Left lung (tissue), 10 donors: ENCODE data around the gene PKNOX2. TPM values are rescaled to one million over a fixed set of nuclear protein-coding genes. Genes with fewer than 3 reads are reported as not detected.

Experiments used
- ATAC-seq: fragments of 200-7000 bp; cut with Tn5 transposase; one replicate; pipeline ENCODE4 v1.9.1; 2020; ENCODE audit warnings: moderate library complexity
- DNase-seq, 4 donors: peaks; one replicate each; pipeline ENCODE4 v3.0.0-alpha.2; 2013 to 2020
- H3K27ac ChIP-seq, 2 donors: fragments of 200-600 bp; sonication (generic) in 1 of 2; one replicate each; pipeline versions ENCODE4 v1.5.0 to v1.8.0; 2020 to 2021
- H3K27me3 ChIP-seq, 2 donors: fragments of 200-600 bp; sonication (generic) in 1 of 2; one replicate each; pipeline versions ENCODE4 v1.5.0 to v1.8.0; 2020 to 2021
- H3K36me3 ChIP-seq, 2 donors: fragments of 200-600 bp; sonication (generic) in 1 of 2; one replicate each; pipeline versions ENCODE4 v1.5.0 to v1.8.0; 2020 to 2021
- H3K4me1 ChIP-seq, 2 donors: fragments of 200-600 bp; one replicate each; pipeline ENCODE4 v1.8.0; 2021
- H3K4me3 ChIP-seq, 2 donors: fragments of 200-600 bp; sonication (generic) in 1 of 2; one replicate each; pipeline versions ENCODE4 v1.5.0 to v1.8.0; 2020 to 2021; ENCODE audit warnings: mild to moderate bottlenecking in 1 of 2
- H3K9me3 ChIP-seq, 2 donors: fragments of 200-600 bp; sonication (generic) in 1 of 2; one replicate each; pipeline versions ENCODE4 v1.5.0 to v1.8.0; 2020 to 2021
- CTCF ChIP-seq, 2 donors: fragments of 200-600 bp; sonication (generic) in 1 of 2; IDR thresholded peaks; one replicate each; pipeline versions ENCODE4 v1.5.0 to v1.8.0; 2021; ENCODE audit warnings: antibody characterized with exemption in 2 of 2
- intact Hi-C, 2 donors: fragments of 100-400 bp; cut with DNase I; formaldehyde crosslinking; loops; one replicate each; pipeline versions ENCODE4 v1.11.2 to v1.14.2; 2022
- polyA plus RNA-seq, 6 donors: library from polyadenylated mRNA; unstranded; fragments of 120-200 nt; gene quantifications; one replicate each; pipeline ENCODE4 v1.2.1, GENCODE V29; 2013; ENCODE audit not compliant: insufficient read length in 6 of 6
- total RNA-seq, 2 donors: library from RNA; stranded (reverse); fragmentation: NEBNext Ultra II Directional; extraction: Animal tissue kit (Norgen Biotek cat#: 25700); gene quantifications; one replicate each; pipeline ENCODE4 v1.2.1, GENCODE V29; 2021
- donor health status: DM: no; HTN: yes; CAD: no.
- donor health status: DM: no; HTN: no; CAD: no.

Gene PKNOX2
- total and polyA plus RNA-seq, 8 donors = 6.7 to 18.9 (median 16.7) TPM

- intact Hi-C loops = no loop called here
- TF ChIP-seq CTCF (IDR thresholded peaks at IDR 0.05) = no peak
- ATAC-seq (no peak), DNase-seq (no peak)
- Histone ChIP-seq H3K27me3 (peaks cover 32 to 63% of the 10 kb centered on the region in 2 donors), H3K27ac (peak overlapping the region in 1 of 2 donors; percentile 23), H3K4me3 (no peak overlapping the region), H3K9me3 (no peaks in the 10 kb centered on the region), H3K36me3 (no peaks in the 10 kb centered on the region), H3K4me1 (peaks cover 0 to 18% of the 10 kb centered on the region in 2 donors)
Measured at GRCh38 chr11:125163431-125164063, 1.0 kb upstream of the PKNOX2 start.

GRCh38 chr11:125164091-125164421 lies 495 bp upstream of the PKNOX2 start:
- no peak for TF ChIP-seq CTCF (IDR thresholded peaks at IDR 0.05)
- intact Hi-C loops = no loop called here
- Histone ChIP-seq H3K27me3 (peaks cover 35 to 68% of the 10 kb centered on the region in 2 donors), H3K9me3 (no peaks in the 10 kb centered on the region), H3K4me1 (peaks cover 0 to 18% of the 10 kb centered on the region in 2 donors), H3K36me3 (no peaks in the 10 kb centered on the region), H3K4me3 (peak overlapping the region; percentile 49 to 50), H3K27ac (peak overlapping the region; percentile 23 to 33)
- DNase-seq (peak in 1 of 4 donors; percentile 51), ATAC-seq (no peak)

- Histone ChIP-seq H3K4me3 (peak overlapping the region; percentile 49 to 50), H3K27me3 (peaks cover 35 to 74% of the 10 kb centered on the region in 2 donors), H3K27ac (peak overlapping the region; percentile 44 to 67), H3K4me1 (peaks cover 0 to 18% of the 10 kb centered on the region in 2 donors), H3K9me3 (no peaks in the 10 kb centered on the region), H3K36me3 (no peaks in the 10 kb centered on the region)
- intact Hi-C loops = loop anchor here in 1 of 2 donors (5.0 kb wide), 1 partner anchor 177 kb away; no protein-coding TSS in a partner anchor
- ATAC-seq (peak; percentile 38), DNase-seq (peak in 2 of 4 donors; percentile 46 to 84)
- TF ChIP-seq CTCF (IDR thresholded peaks at IDR 0.05) = no peak
Measured at GRCh38 chr11:125165111-125165842, 726 bp downstream of the PKNOX2 start.

- TF ChIP-seq CTCF (IDR thresholded peaks at IDR 0.05) = no peak
- ATAC-seq (peak; percentile 5), DNase-seq (peak in 1 of 4 donors; percentile 25)
- peaks cover 35 to 79% of the 10 kb centered on the region in 2 donors for H3K27me3 ChIP-seq
- H3K36me3 ChIP-seq = no peaks in the 10 kb centered on the region
- H3K9me3 ChIP-seq = no peaks in the 10 kb centered on the region
- H3K4me3 ChIP-seq = peak overlapping the region; percentile 49 to 50
- peak overlapping the region; percentile 44 to 67 for H3K27ac ChIP-seq
- intact Hi-C loops = loop anchor here in 1 of 2 donors (5.0 kb wide), 1 partner anchor 176 kb away; no protein-coding TSS in a partner anchor
- peaks cover 0 to 18% of the 10 kb centered on the region in 2 donors for H3K4me1 ChIP-seq
Measured at GRCh38 chr11:125165843-125166763, 1.6 kb downstream of the PKNOX2 start.
